HG03457 (cell line): ENCODE results near the gene ZSWIM8.

Experiments
- ATAC-seq: cut with Tn5 transposase; IDR thresholded peaks from one replicate; pipeline ENCODE4 v1.9.1; 2021; ENCODE audit warnings: moderate number of reproducible peaks; ENCODE audit not compliant: unreplicated experiment

The ZSWIM8 gene

GRCh38 chr10:73796766-73797165, 11.4 kb downstream of the ZSWIM8 start:
- ATAC-seq, result no peak

GRCh38 chr10:73797324-73798025, 12.1 kb downstream of the ZSWIM8 start:
- ATAC-seq, result no peak

- no peak for ATAC-seq
These were observed 12.7 kb downstream of the ZSWIM8 start for GRCh38 chr10:73798087-73798486.

GRCh38 chr10:73798927-73799560, 13.6 kb downstream of the ZSWIM8 start:
- ATAC-seq, result no peak

GRCh38 chr10:73799899-73800559, 14.6 kb downstream of the ZSWIM8 start:
- ATAC-seq, result no peak

GRCh38 chr10:73800560-73801252, 15.3 kb downstream of the ZSWIM8 start:
- no peak for ATAC-seq

GRCh38 chr10:73801253-73801590, 15.8 kb downstream of the ZSWIM8 start:
- no peak for ATAC-seq

GRCh38 chr10:73802276-73802991, 17.0 kb downstream of the ZSWIM8 start:
- ATAC-seq, result no peak

GRCh38 chr10:73803680-73804286, 18.4 kb downstream of the ZSWIM8 start:
- no peak for ATAC-seq

GRCh38 chr10:73806176-73806950, 21.0 kb downstream of the ZSWIM8 start:
- no peak for ATAC-seq

- no peak for ATAC-seq
These were observed 22.1 kb downstream of the ZSWIM8 start for GRCh38 chr10:73807471-73807870.

- no peak for ATAC-seq
These were observed 22.8 kb downstream of the ZSWIM8 start for GRCh38 chr10:73808021-73808815.

GRCh38 chr10:73809061-73809818, 23.8 kb downstream of the ZSWIM8 start:
- no peak for ATAC-seq

- no peak for ATAC-seq
These were observed 24.9 kb downstream of the ZSWIM8 start for GRCh38 chr10:73810358-73810734.

GRCh38 chr10:73810735-73811465, 25.5 kb downstream of the ZSWIM8 start:
- ATAC-seq, result peak; percentile 19

- ATAC-seq, result no peak
These were observed 27.3 kb downstream of the ZSWIM8 start for GRCh38 chr10:73812657-73813056.

GRCh38 chr10:73813333-73813732, 27.9 kb downstream of the ZSWIM8 start:
- ATAC-seq, result no peak
